DOHH2 (cell line): ENCODE results near the gene LRRC7.

Experiments used
- EZH2phosphoT487 ChIP-seq: fragments of 200-600 bp; sonication (generic); IDR thresholded peaks from 2 replicates; pipeline ENCODE4 v1.6.1; 2017; ENCODE audit warnings: borderline replicate concordance, mild to moderate bottlenecking, antibody characterized with exemption, low read length, moderate library complexity, mixed read lengths
- TF ChIP-seq, protein P1 (sequence below): fragments of 200-600 bp; sonication (generic); IDR thresholded peaks from one replicate; pipeline ENCODE4 v1.5.1; 2014; ENCODE audit warnings: antibody characterized with exemption, mild to moderate bottlenecking, low read depth, low read length; ENCODE audit not compliant: poor library complexity, severe bottlenecking

- TF ChIP-seq, protein P1, sequence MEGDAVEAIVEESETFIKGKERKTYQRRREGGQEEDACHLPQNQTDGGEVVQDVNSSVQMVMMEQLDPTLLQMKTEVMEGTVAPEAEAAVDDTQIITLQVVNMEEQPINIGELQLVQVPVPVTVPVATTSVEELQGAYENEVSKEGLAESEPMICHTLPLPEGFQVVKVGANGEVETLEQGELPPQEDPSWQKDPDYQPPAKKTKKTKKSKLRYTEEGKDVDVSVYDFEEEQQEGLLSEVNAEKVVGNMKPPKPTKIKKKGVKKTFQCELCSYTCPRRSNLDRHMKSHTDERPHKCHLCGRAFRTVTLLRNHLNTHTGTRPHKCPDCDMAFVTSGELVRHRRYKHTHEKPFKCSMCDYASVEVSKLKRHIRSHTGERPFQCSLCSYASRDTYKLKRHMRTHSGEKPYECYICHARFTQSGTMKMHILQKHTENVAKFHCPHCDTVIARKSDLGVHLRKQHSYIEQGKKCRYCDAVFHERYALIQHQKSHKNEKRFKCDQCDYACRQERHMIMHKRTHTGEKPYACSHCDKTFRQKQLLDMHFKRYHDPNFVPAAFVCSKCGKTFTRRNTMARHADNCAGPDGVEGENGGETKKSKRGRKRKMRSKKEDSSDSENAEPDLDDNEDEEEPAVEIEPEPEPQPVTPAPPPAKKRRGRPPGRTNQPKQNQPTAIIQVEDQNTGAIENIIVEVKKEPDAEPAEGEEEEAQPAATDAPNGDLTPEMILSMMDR, result no peak
- no peak for TF ChIP-seq EZH2phosphoT487
These were observed 417.7 kb downstream of the LRRC7 start for GRCh38 chr1:69985376-69985775.
